SK-N-SH (cell line): ENCODE data around the gene SPANXN3. TPM values are rescaled to one million over a fixed set of nuclear protein-coding genes. Genes with fewer than 3 reads are reported as not detected.
"Not testable (repeated sequence)": the region's sequence is repeated elsewhere in the genome, so short reads cannot be mapped to it uniquely, and the experiment has no call there.

Experiments used
- CTCF ChIA-PET: fragments of 300-600, 350-600 bp; formaldehyde crosslinking; extraction: SDS; loops from one replicate; lab custom pipeline; 2021; lab: Yijun Ruan, JAX
- POLR2A ChIA-PET: fragments of 350-600 bp; sonication (Branson Sonifier 250); formaldehyde crosslinking; extraction: SDS; loops from one replicate; lab custom pipeline; 2020; ENCODE audit warnings: antibody characterized with exemption, inconsistent platforms; lab: Yijun Ruan, JAX
- DNase-seq: peaks from one replicate; pipeline ENCODE4 v3.0.0; 2012
- H2AFZ ChIP-seq: fragments of 200-600 bp; sonication (generic); 2 replicates; pipeline ENCODE4 v1.8.1; 2016; ENCODE audit warnings: antibody characterized with exemption, mild to moderate bottlenecking, low read depth
- H3F3A ChIP-seq: fragments of 200-600 bp; sonication (generic); replicated peaks from 2 replicates; pipeline ENCODE3; 2016; ENCODE audit warnings: antibody characterized with exemption, mild to moderate bottlenecking; ENCODE audit not compliant: insufficient read depth
- H3K27ac ChIP-seq, 2 experiments: fragments of 200-500 bp in 1 of 2; fragments of 200-600 bp in 1 of 2; sonication (Bioruptor generic) in 1 of 2; sonication (generic), shearing (Covaris generic) in 1 of 2; 2 replicates each; pipeline versions ENCODE4 v1.5.1 to v1.6.1; 2014 to 2016; ENCODE audit warnings: low read depth in 2 of 2, inconsistent platforms in 1 of 2, low read length in 1 of 2, mild to moderate bottlenecking in 1 of 2, mixed read lengths in 1 of 2
- H3K27me3 ChIP-seq: fragments of 200-600 bp; sonication (generic), shearing (Covaris generic); 2 replicates; pipeline ENCODE4 v1.6.1; 2016; ENCODE audit warnings: mixed run types; ENCODE audit not compliant: insufficient read depth
- H3K36me3 ChIP-seq, 2 experiments: fragments of 200-500 bp in 1 of 2; fragments of 200-600 bp in 1 of 2; sonication (Bioruptor generic) in 1 of 2; sonication (generic) in 1 of 2; replicated peaks in 1 of 2; 2 replicates each; pipeline versions ENCODE3 to v1.5.1; 2014 to 2016; ENCODE audit warnings: low read length in 1 of 2, mild to moderate bottlenecking in 1 of 2; ENCODE audit not compliant: insufficient read depth in 2 of 2, control insufficient read depth in 1 of 2
- H3K4me1 ChIP-seq, 2 experiments: fragments of 200-500 bp in 1 of 2; fragments of 200-600 bp in 1 of 2; sonication (Bioruptor generic) in 1 of 2; sonication (generic), shearing (Covaris generic) in 1 of 2; 2 replicates each; pipeline versions ENCODE4 v1.5.1 to v1.6.1; 2014 to 2016; ENCODE audit warnings: low read depth in 1 of 2, low read length in 1 of 2, mixed run types in 1 of 2; ENCODE audit not compliant: insufficient read depth in 2 of 2, control insufficient read depth in 1 of 2
- H3K4me2 ChIP-seq: fragments of 200-600 bp; sonication (generic), shearing (Covaris generic); 2 replicates; pipeline ENCODE4 v1.6.1; 2017; ENCODE audit warnings: mixed run types
- H3K4me3 ChIP-seq, 2 experiments: fragments of 200-500 bp in 1 of 2; fragments of 200-600 bp in 1 of 2; sonication (Bioruptor generic) in 1 of 2; sonication (generic), shearing (Covaris generic) in 1 of 2; 2 replicates each; pipeline versions ENCODE4 v1.5.1 to v1.8.1; 2014 to 2016; ENCODE audit warnings: low read depth in 2 of 2, inconsistent platforms in 1 of 2, low read length in 1 of 2, mild to moderate bottlenecking in 1 of 2, mixed read lengths in 1 of 2, moderate library complexity in 1 of 2
- H3K79me2 ChIP-seq: fragments of 200-600 bp; sonication (generic); 2 replicates; pipeline ENCODE4 v1.8.1; 2017; ENCODE audit warnings: mild to moderate bottlenecking; ENCODE audit not compliant: insufficient read depth
- H3K9ac ChIP-seq: fragments of 200-600 bp; sonication (generic); 2 replicates; pipeline ENCODE4 v1.6.1; 2017; ENCODE audit warnings: mixed run types
- H3K9me2 ChIP-seq: fragments of 200-600 bp; sonication (generic); 2 replicates; pipeline ENCODE4 v1.6.1; 2017; ENCODE audit warnings: mixed run types
- H3K9me3 ChIP-seq: fragments of 200-600 bp; sonication (generic); 2 replicates; pipeline ENCODE4 v1.6.1; 2017; ENCODE audit warnings: mixed run types, mild to moderate bottlenecking, moderate library complexity
- H4K20me1 ChIP-seq: fragments of 200-600 bp; sonication (generic); 2 replicates; pipeline ENCODE4 v1.6.1; 2017; ENCODE audit warnings: mild to moderate bottlenecking, mixed run types; ENCODE audit not compliant: insufficient read depth
- CTCF ChIP-seq: fragments of 200-600 bp; sonication (generic); IDR thresholded peaks from 2 replicates; pipeline ENCODE4 v1.6.1; 2017; ENCODE audit warnings: antibody characterized with exemption, mild to moderate bottlenecking, moderate library complexity
- EP300 ChIP-seq, 2 experiments: IDR thresholded peaks; 2 replicates each; pipeline versions ENCODE4 v1.4.0 to v1.6.1; 2012; ENCODE audit warnings: borderline replicate concordance in 1 of 2, low read depth in 1 of 2, low read length in 1 of 2
- EZH2phosphoT487 ChIP-seq: fragments of 200-600 bp; sonication (generic); IDR thresholded peaks from 2 replicates; pipeline ENCODE4 v1.6.1; 2017; ENCODE audit warnings: low read depth, mixed run types, mild to moderate bottlenecking, antibody characterized with exemption, moderate library complexity, borderline replicate concordance
- FOSL2 ChIP-seq: IDR thresholded peaks from 2 replicates; pipeline ENCODE4 v1.4.0; 2012; ENCODE audit warnings: low read depth, mild to moderate bottlenecking, moderate library complexity, borderline replicate concordance
- IRF3 ChIP-seq: fragments of 150-350 bp; IDR thresholded peaks from 2 replicates; pipeline ENCODE4 v1.6.1; 2016; ENCODE audit warnings: mild to moderate bottlenecking, low read depth, low read length
- MEF2A ChIP-seq: IDR thresholded peaks from 2 replicates; pipeline ENCODE4 v1.4.0; 2012; ENCODE audit warnings: low read depth, borderline replicate concordance
- MXI1 ChIP-seq: IDR thresholded peaks from 2 replicates; pipeline ENCODE4 v1.6.1; 2012; ENCODE audit warnings: mild to moderate bottlenecking, low read depth, low read length, improper control_type of control experiment
- RFX5 ChIP-seq: IDR thresholded peaks from 2 replicates; pipeline ENCODE4 v1.6.1; 2012; ENCODE audit warnings: mild to moderate bottlenecking, improper control_type of control experiment, low read length
- TEAD4 ChIP-seq: IDR thresholded peaks from 2 replicates; pipeline ENCODE4 v1.4.0; 2012; ENCODE audit warnings: mild to moderate bottlenecking, borderline replicate concordance; ENCODE audit not compliant: insufficient read depth
- USF1 ChIP-seq: IDR thresholded peaks from 2 replicates; pipeline ENCODE4 v1.4.0; 2012; ENCODE audit warnings: low read depth, borderline replicate concordance
- WGBS: methylation state at CpG from one replicate; pipeline ENCODE4 v1.1.6; 2017; ENCODE audit warnings: low lambda C conversion rate; 5-methylcytosine and 5-hydroxymethylcytosine counted together
- polyA plus RNA-seq, 3 experiments: library from polyadenylated mRNA; depleted of rRNA; stranded (reverse); fragments of >200 nt; gene quantifications; 2 replicates each; pipeline ENCODE4 v1.2.3, GENCODE V29; 2012

Gene SPANXN3
- polyA plus RNA-seq, 1 of the 3 experiments (the other 2 are of a cell fraction), result not detected

- H3K9me3 ChIP-seq, H3K4me3 ChIP-seq, H3K9me2 ChIP-seq, H3K36me3 ChIP-seq, H2AFZ ChIP-seq, H3K27me3 ChIP-seq, H3K9ac ChIP-seq, H3K4me1 ChIP-seq, POLR2A ChIA-PET, H3K79me2 ChIP-seq, H3F3A ChIP-seq, H4K20me1 ChIP-seq, H3K4me2 ChIP-seq, DNase-seq, CTCF ChIA-PET, H3K27ac ChIP-seq: not testable (repeated sequence)
- 0% methylated on average over 6 of the region's 6 CpGs for WGBS
Observed at GRCh38 chrX:143502196-143502595, 15.1 kb downstream of the SPANXN3 start.

- WGBS, result 1% methylated on average over 3 of the region's 3 CpGs
- Histone ChIP-seq H4K20me1 (no peaks in the 10 kb centered on the region), H3K9me3 (no peaks in the 10 kb centered on the region), H3K9me2 (no peaks in the 10 kb centered on the region), H3K4me1 (no peaks in the 10 kb centered on the region), H3K4me3 (no peak overlapping the region), H3K9ac (no peak overlapping the region), H3K79me2 (no peaks in the 10 kb centered on the region), H2AFZ (no peak overlapping the region), H3K27me3 (no peaks in the 10 kb centered on the region), H3F3A (no peaks in the 10 kb centered on the region), H3K27ac (no peak overlapping the region), H3K36me3 (no peaks in the 10 kb centered on the region), H3K4me2 (no peak overlapping the region)
- TF ChIP-seq IRF3, result no peak
- no peak for TF ChIP-seq MEF2A
- TF ChIP-seq TEAD4, result no peak
- TF ChIP-seq FOSL2, result no peak
- no peak for TF ChIP-seq EZH2phosphoT487
- no peak for TF ChIP-seq MXI1
- no peak for TF ChIP-seq CTCF
- no peak for TF ChIP-seq EP300 (IDR thresholded peaks at IDR 0.05; ENCODE audit: borderline replicate concordance in 1 of 2, low read depth in 1 of 2, low read length in 1 of 2)
- TF ChIP-seq RFX5, result no peak
- no peak for TF ChIP-seq USF1
- ChIA-PET CTCF (no interaction called here), POLR2A (no interaction called here)
- no peak for DNase-seq
Observed at GRCh38 chrX:143500751-143501150, 16.5 kb downstream of the SPANXN3 start.
